Measurements from ENCODE around the gene LTBP3. TPM values are rescaled to one million over a fixed set of nuclear protein-coding genes. Genes with fewer than 3 reads are reported as not detected.

The LTBP3 gene
- total RNA-seq, 1 donor from 2014 or later, result 23.0 TPM

DNA sequence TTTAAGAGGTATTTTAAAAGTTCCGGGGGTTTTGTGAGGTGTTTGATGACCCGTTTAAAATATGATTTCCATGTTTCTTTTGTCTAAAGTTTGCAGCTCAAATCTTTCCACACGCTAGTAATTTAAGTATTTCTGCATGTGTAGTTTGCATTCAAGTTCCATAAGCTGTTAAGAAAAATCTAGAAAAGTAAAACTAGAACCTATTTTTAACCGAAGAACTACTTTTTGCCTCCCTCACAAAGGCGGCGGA is 59.5 kb downstream of the LTBP3 start:
- DNase-seq (ENCODE audit: low read depth in 2 of 2), result no peak

GRCh38 chr11:65498042-65498726 is 60.0 kb downstream of the LTBP3 start:
- peak; percentile 69 to 75 for DNase-seq (ENCODE audit: low read depth in 2 of 2)

- DNase-seq (ENCODE audit: low read depth in 2 of 2), result peak; percentile 99
These were observed 60.8 kb downstream of the LTBP3 start for GRCh38 chr11:65497141-65498041.

DNA sequence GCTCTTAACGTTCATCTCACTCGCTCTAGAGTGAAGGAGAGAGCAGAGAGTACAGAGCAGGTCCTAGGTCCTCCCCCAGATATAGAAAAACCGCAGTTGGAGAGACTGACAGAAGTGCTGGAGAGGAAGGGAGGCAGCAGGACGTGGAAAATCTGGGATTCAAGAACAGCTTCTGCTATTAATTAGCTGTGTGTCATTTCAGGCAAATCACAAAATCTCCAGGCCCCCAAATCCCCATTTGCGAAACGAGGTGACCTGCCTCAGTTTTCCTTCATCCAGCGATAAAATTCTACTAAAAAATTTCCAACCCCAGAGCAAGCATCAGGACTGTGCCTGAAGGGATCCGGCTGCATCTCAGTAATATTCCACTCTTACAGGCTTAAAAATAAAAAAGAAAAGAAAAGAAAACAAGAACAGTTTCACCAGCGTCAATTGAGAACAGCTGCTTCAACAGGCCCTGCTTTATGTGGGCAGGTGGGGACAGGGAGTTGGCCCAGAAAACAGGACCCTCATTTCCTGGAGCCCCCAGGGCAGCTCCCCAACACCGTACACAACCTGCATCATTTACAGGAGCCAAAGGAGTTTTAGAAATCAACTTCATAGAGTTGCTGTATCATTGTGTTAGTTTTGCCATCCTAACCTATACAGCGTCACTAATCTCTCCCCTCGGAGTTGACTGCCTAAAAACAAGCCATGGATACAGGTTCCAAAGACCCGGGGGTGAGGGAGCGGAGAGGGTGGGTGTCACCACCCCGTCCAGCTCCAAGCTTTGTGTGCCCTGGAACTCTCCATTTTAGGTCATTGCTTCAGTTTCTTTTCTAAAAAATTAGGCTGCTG is 61.6 kb downstream of the LTBP3 start:
- DNase-seq (ENCODE audit: low read depth in 2 of 2), result peak in 1 of 2 donors; percentile 42

GRCh38 chr11:65493367-65494176 is 64.6 kb downstream of the LTBP3 start:
- peak; percentile 35 to 95 for DNase-seq (ENCODE audit: low read depth in 2 of 2)

GRCh38 chr11:65492637-65493366 is 65.4 kb downstream of the LTBP3 start:
- peak in 1 of 2 donors; percentile 89 for DNase-seq (ENCODE audit: low read depth in 2 of 2)

- no peak for DNase-seq (ENCODE audit: low read depth in 2 of 2)
These were observed 65.8 kb downstream of the LTBP3 start for GRCh38 chr11:65492387-65492636.

DNA sequence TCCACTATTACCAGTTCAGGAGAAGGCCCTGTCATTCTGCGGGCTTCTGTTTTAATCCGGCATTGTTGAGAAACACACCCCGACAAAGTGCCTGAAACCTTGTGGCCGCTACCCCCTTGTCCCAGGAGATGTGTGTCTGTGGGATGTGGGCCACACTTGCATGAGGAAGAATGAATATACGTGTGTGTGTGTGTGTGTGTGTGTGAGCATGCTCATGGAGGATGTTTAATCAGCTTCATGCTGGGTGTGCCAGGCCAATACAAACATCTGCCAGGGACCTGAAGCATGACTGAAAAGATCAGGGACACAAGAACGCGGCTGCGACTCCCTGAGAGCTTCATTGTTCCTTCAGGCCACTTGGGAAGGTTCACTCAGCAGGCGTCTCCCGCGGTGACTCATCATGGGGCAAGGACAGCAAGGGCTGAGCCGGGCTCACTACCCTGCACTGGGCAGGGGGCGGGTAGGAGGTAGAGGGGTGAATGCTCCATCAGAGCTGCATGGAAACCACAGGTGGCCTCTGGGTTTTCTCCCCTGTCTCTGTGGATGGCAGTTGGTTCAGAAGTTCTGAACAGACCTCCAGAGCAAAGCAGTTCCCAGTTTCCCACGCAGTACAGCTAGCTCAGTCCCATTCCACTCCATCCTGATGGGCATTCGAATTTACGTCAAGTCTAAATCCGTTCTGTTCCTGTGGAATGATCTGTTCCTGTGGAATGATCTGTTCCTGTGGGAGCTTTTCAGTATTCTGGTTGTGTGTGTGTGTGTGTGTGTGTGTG is 66.4 kb downstream of the LTBP3 start:
- DNase-seq (ENCODE audit: low read depth in 2 of 2), result peak; percentile 86 to 92

- peak; percentile 58 to 61 for DNase-seq (ENCODE audit: low read depth in 2 of 2)
These were observed 67.0 kb downstream of the LTBP3 start for GRCh38 chr11:65491163-65491465.

GRCh38 chr11:65489706-65490320 is 68.3 kb downstream of the LTBP3 start:
- peak in 1 of 2 donors; percentile 62 for DNase-seq (ENCODE audit: low read depth in 2 of 2)

GRCh38 chr11:65489035-65489705 is 69.0 kb downstream of the LTBP3 start:
- DNase-seq (ENCODE audit: low read depth in 2 of 2), result peak in 1 of 2 donors; percentile 59

Other genes with a start within 250 kb of the LTBP3 start
- 5.4 and 10.1 TPM in 2 replicates for gene CDC42EP2, start 243.5 kb downstream of the LTBP3 start, total RNA-seq
- gene DPF2, start 224.5 kb downstream of the LTBP3 start, total RNA-seq, result 17.9 and 18.3 TPM in 2 replicates
- 0.22 TPM in 1 of 2 replicates, not detected in the other for gene TIGD3, start 203.6 kb downstream of the LTBP3 start, total RNA-seq
- gene SLC25A45, start 175.7 kb downstream of the LTBP3 start, total RNA-seq, result 1.2 and 1.7 TPM in 2 replicates
- 63.4 and 82.9 TPM in 2 replicates for gene FRMD8, start 171.7 kb downstream of the LTBP3 start, total RNA-seq
- 26.4 and 94.2 TPM in 2 replicates for gene NEAT1, start 135.6 kb downstream of the LTBP3 start, total RNA-seq
- gene MALAT1, start 59.3 kb downstream of the LTBP3 start, total RNA-seq, result 1,818 and 2,739 TPM in 2 replicates
- 36.6 and 46.6 TPM in 2 replicates for gene SCYL1, start 33.3 kb downstream of the LTBP3 start, total RNA-seq
- gene ZNRD2, start 12.1 kb upstream of the LTBP3 start, total RNA-seq, result 30.8 and 32.7 TPM in 2 replicates
- gene FAM89B, start 14.2 kb upstream of the LTBP3 start, total RNA-seq, result 17.7 and 23.2 TPM in 2 replicates
- 2.0 and 4.8 TPM in 2 replicates for gene EHBP1L1, start 17.7 kb upstream of the LTBP3 start, total RNA-seq
- gene KCNK7, start 37.4 kb upstream of the LTBP3 start, total RNA-seq, result under 0.01 and 0.20 TPM in 2 replicates
- 58.8 and 67.5 TPM in 2 replicates for gene MAP3K11, start 55.9 kb upstream of the LTBP3 start, total RNA-seq
- gene PCNX3, start 57.4 kb upstream of the LTBP3 start, total RNA-seq, result 10.2 and 12.9 TPM in 2 replicates
- gene SIPA1, start 79.7 kb upstream of the LTBP3 start, total RNA-seq, result 42.9 and 92.5 TPM in 2 replicates
- 10.2 and 16.1 TPM in 2 replicates for gene RELA, start 104.6 kb upstream of the LTBP3 start, total RNA-seq
- gene KAT5, start 153.9 kb upstream of the LTBP3 start, total RNA-seq, result 33.6 and 49.2 TPM in 2 replicates
- gene RNASEH2C, start 162.4 kb upstream of the LTBP3 start, total RNA-seq, result 29.6 and 57.1 TPM in 2 replicates
- gene AP5B1, start 222.6 kb upstream of the LTBP3 start, total RNA-seq, result 5.2 and 8.3 TPM in 2 replicates
- not detected in 2 replicates for gene OVOL1, start 228.7 kb upstream of the LTBP3 start, total RNA-seq

Measured in lung microvascular endothelial cell (primary cell).